ENCODE measurements around the gene PPP4R3A. TPM values are rescaled to one million over a fixed set of nuclear protein-coding genes. Genes with fewer than 3 reads are reported as not detected.
A peak's percentile ranks its signal among the peaks of the same experiment; 100 is the strongest.

Gene PPP4R3A
- total and polyA plus RNA-seq, 2 donors (not counting 3 experiments of a cell fraction or from before 2014, with no cell fraction given) = 20.5 to 77.0 TPM

GRCh38 chr14:91511043-91511383 is 903 bp upstream of the PPP4R3A start:
- H3K4me2 ChIP-seq (ENCODE audit: insufficient read depth, low read length) = peak overlapping the region; percentile 93
- H3K79me2 ChIP-seq (ENCODE audit: control insufficient read depth, insufficient read depth, low read length) = peaks cover 37% of the 10 kb centered on the region
- H3K4me3 ChIP-seq (replicated peaks in 1 of 3; ENCODE audit: insufficient read depth in 1 of 3, low read depth in 1 of 3, low read length in 3 of 3) = peak overlapping the region; percentile 37 to 85 (median 85)
- POLR2A ChIA-PET = no interaction called here
- no peaks in the 10 kb centered on the region for H3K9me3 ChIP-seq (replicated peaks; ENCODE audit: control insufficient read depth, insufficient read depth, low read length)
- CTCF ChIA-PET = no interaction called here
- H3K36me3 ChIP-seq (ENCODE audit: control insufficient read depth in 2 of 2, extremely low read depth in 1 of 2, insufficient read depth in 2 of 2, low read length in 2 of 2) = no peaks in the 10 kb centered on the region
- DNase-seq (ENCODE audit: low read depth, low spot score) (no peak), FAIRE-seq (no peak)
- H3K9me1 ChIP-seq (replicated peaks; ENCODE audit: control insufficient read depth, extremely low read depth, insufficient read depth, low read length) = no peaks in the 10 kb centered on the region
- H3K4me1 ChIP-seq (ENCODE audit: control insufficient read depth, extremely low read depth, insufficient read depth, low read length) = peaks cover 17% of the 10 kb centered on the region
- H4K20me1 ChIP-seq (replicated peaks; ENCODE audit: control insufficient read depth, extremely low read depth, insufficient read depth, low read length) = peaks cover 13% of the 10 kb centered on the region
- intact Hi-C loops (cut with micrococcal nuclease) = loop anchor here (2.0 to 5.0 kb wide), 3 partner anchors 61 to 1822 kb away; partner anchors contain the start of gene BTBD7
- H3K9ac ChIP-seq (replicated peaks; ENCODE audit: extremely low read depth, insufficient read depth, low read length) = peak overlapping the region; percentile 92
- TF ChIP-seq POLR2AphosphoS5 (IDR thresholded peaks at IDR 0.05; ENCODE audit: insufficient read depth, low read depth, low read length) (no peak), GATA2 (IDR thresholded peaks at IDR 0.05; ENCODE audit: insufficient read depth, insufficient read length, low read depth, low read length) (no peak), MYC (IDR thresholded peaks at IDR 0.05; ENCODE audit: low read depth, low read length) (no peak), JUN (IDR thresholded peaks at IDR 0.05; ENCODE audit: borderline replicate concordance, insufficient read depth, insufficient read length, low read depth) (no peak), MAX (IDR thresholded peaks at IDR 0.05; ENCODE audit: insufficient read depth, insufficient read length) (no peak), POLR2A (IDR thresholded peaks at IDR 0.05; ENCODE audit: low read depth, low read length) (no peak)
- TF ChIP-seq, protein P1, sequence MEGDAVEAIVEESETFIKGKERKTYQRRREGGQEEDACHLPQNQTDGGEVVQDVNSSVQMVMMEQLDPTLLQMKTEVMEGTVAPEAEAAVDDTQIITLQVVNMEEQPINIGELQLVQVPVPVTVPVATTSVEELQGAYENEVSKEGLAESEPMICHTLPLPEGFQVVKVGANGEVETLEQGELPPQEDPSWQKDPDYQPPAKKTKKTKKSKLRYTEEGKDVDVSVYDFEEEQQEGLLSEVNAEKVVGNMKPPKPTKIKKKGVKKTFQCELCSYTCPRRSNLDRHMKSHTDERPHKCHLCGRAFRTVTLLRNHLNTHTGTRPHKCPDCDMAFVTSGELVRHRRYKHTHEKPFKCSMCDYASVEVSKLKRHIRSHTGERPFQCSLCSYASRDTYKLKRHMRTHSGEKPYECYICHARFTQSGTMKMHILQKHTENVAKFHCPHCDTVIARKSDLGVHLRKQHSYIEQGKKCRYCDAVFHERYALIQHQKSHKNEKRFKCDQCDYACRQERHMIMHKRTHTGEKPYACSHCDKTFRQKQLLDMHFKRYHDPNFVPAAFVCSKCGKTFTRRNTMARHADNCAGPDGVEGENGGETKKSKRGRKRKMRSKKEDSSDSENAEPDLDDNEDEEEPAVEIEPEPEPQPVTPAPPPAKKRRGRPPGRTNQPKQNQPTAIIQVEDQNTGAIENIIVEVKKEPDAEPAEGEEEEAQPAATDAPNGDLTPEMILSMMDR (IDR thresholded peaks at IDR 0.05; ENCODE audit: extremely low read depth in 1 of 2, insufficient read depth in 1 of 2, low read depth in 1 of 2, low read length in 2 of 2) = no peak
- H2AFZ ChIP-seq (ENCODE audit: low read depth, low read length) = peak overlapping the region; percentile 90
- BruUV-seq (replicated peaks) = no TSS peak
- dilution Hi-C loops (cut with MboI; ENCODE audit: extremely low pct_ligation_motif_present, low sequenced_read_pairs) = no loop called here
- no peaks in the 10 kb centered on the region for H3K27me3 ChIP-seq (ENCODE audit: control insufficient read depth in 2 of 2, insufficient read depth in 2 of 2, low read length in 2 of 2)
- H3K27ac ChIP-seq (ENCODE audit: insufficient read depth, low read depth, low read length) = peak overlapping the region; percentile 83
